GM19193 (cell line): Measurements from ENCODE around the gene PCSK4.

ENCODE experiments used
- POLR2A ChIP-seq: IDR thresholded peaks from 4 replicates; pipeline ENCODE4 v1.6.1; 2011; ENCODE audit not compliant: insufficient read depth, insufficient read length; ENCODE audit errors: extremely low read depth

The PCSK4 gene

DNA sequence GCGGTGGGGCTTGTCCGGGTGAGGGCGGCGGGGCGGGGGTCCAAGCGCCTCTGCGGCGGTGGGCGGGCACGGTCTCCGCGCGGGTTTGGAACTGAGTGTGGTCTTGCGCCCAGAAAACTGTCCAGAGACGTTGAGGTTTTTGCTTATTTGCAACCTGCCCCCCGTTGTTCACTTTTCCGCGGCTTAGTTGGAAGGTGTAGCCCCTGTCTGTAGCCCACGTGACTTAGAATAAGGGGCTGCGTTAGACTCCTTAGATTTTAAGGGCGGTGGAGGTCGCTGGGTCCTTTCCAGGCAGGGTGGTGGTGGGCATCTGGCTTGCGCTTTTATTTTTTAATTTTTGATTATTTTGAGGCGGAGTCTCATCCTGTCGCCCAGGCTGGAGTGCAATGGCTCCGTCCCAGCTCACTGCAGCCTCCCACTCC is 51.2 kb downstream of the PCSK4 start:
- TF ChIP-seq POLR2A = no peak

GRCh38 chr19:1438035-1438932 is 51.9 kb downstream of the PCSK4 start, which contains the start of gene RPS15:
RPS15 (plus strand) TSS chr19:1438396; CDS start chr19:1438426, 30 bp downstream.
- peak; percentile 99 for TF ChIP-seq POLR2A

- TF ChIP-seq POLR2A = no peak
These were observed 52.5 kb downstream of the PCSK4 start for GRCh38 chr19:1437609-1438008.

- no peak for TF ChIP-seq POLR2A
These were observed 54.7 kb downstream of the PCSK4 start for GRCh38 chr19:1435378-1435989.

GRCh38 chr19:1434577-1435060 is 55.5 kb downstream of the PCSK4 start:
- no peak for TF ChIP-seq POLR2A

DNA sequence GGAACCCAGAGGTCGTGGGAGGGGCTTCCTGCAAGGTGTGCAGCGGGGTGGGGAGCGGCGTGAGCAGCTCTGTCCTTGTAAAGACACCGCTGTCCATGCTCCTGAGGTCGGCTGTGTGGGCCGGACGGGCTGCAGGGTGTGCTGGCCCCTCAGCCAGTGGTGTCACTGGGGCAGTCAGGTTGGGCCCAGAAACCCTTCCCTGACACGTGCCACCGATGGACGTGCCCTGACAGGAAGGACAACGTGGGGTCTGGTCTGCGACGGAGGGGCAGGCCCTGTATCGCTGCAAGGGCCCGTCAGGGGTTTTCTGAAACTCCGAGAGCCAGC is 56.1 kb downstream of the PCSK4 start:
- TF ChIP-seq POLR2A = no peak

- TF ChIP-seq POLR2A = no peak
These were observed 56.8 kb downstream of the PCSK4 start for GRCh38 chr19:1433119-1434039.

GRCh38 chr19:1432507-1432887 is 57.7 kb downstream of the PCSK4 start:
- TF ChIP-seq POLR2A = no peak

- TF ChIP-seq POLR2A = no peak
These were observed 58.2 kb downstream of the PCSK4 start for GRCh38 chr19:1431759-1432506.
